CD4-positive, alpha-beta T cell treated with Interleukin-15 for 1 hour (primary cell): ENCODE results near the gene ZNF552.
"Not testable (repeated sequence)": the region's sequence is repeated elsewhere in the genome, so short reads cannot be mapped to it uniquely, and the experiment has no call there.

ENCODE experiments used
- DNase-seq: peaks from one replicate; pipeline ENCODE4 v3.0.0-alpha.2; 2020

Gene ZNF552

GRCh38 chr19:57817976-57818375 lies 3.3 kb upstream of the ZNF552 start:
- no peak for DNase-seq

GRCh38 chr19:57816652-57817051 lies 1.9 kb upstream of the ZNF552 start:
- DNase-seq, result no peak

- no peak for DNase-seq
These were observed 748 bp upstream of the ZNF552 start for GRCh38 chr19:57815247-57816075.

GRCh38 chr19:57813919-57814504 lies 701 bp downstream of the ZNF552 start:
- no peak for DNase-seq

GRCh38 chr19:57812975-57813820 lies 1.5 kb downstream of the ZNF552 start:
- DNase-seq, result not testable (repeated sequence)

GRCh38 chr19:57812226-57812625 lies 2.5 kb downstream of the ZNF552 start:
- DNase-seq, result no peak

GRCh38 chr19:57810410-57811295 lies 4.1 kb downstream of the ZNF552 start:
- not testable (repeated sequence) for DNase-seq

GRCh38 chr19:57807541-57807940 lies 7.2 kb downstream of the ZNF552 start:
- no peak for DNase-seq

- no peak for DNase-seq
These were observed 11.0 kb downstream of the ZNF552 start for GRCh38 chr19:57803594-57804325.

GRCh38 chr19:57803265-57803593 lies 11.5 kb downstream of the ZNF552 start:
- DNase-seq, result no peak

- DNase-seq, result no peak
These were observed 12.4 kb downstream of the ZNF552 start for GRCh38 chr19:57802269-57802668.

- DNase-seq, result no peak
These were observed 14.0 kb downstream of the ZNF552 start for GRCh38 chr19:57800696-57801095.

- not testable (repeated sequence) for DNase-seq
These were observed 18.1 kb downstream of the ZNF552 start for GRCh38 chr19:57796580-57796979.

- DNase-seq, result no peak
These were observed 25.4 kb downstream of the ZNF552 start for GRCh38 chr19:57789288-57789687.

GRCh38 chr19:57788114-57788692 lies 26.5 kb downstream of the ZNF552 start:
- no peak for DNase-seq

GRCh38 chr19:57786906-57787305 lies 27.8 kb downstream of the ZNF552 start:
- no peak for DNase-seq

GRCh38 chr19:57786286-57786685 lies 28.4 kb downstream of the ZNF552 start:
- DNase-seq, result no peak

GRCh38 chr19:57779220-57779845 lies 35.4 kb downstream of the ZNF552 start:
- no peak for DNase-seq

- no peak for DNase-seq
These were observed 36.4 kb downstream of the ZNF552 start for GRCh38 chr19:57778336-57778735.

- no peak for DNase-seq
These were observed 37.9 kb downstream of the ZNF552 start for GRCh38 chr19:57776764-57777296.

- no peak for DNase-seq
These were observed 41.2 kb downstream of the ZNF552 start for GRCh38 chr19:57773488-57773887.
